Upper lobe of left lung (tissue), 6 donors: ENCODE measurements around the gene DCDC2. TPM values are rescaled to one million over a fixed set of nuclear protein-coding genes. Genes with fewer than 3 reads are reported as not detected.
"Not testable (repeated sequence)": the region's sequence is repeated elsewhere in the genome, so short reads cannot be mapped to it uniquely, and the experiment has no call there.

Experiments
- ATAC-seq, 2 donors: fragments of 200-7000 bp; cut with Tn5 transposase; one replicate each; pipeline ENCODE4 v1.9.1; 2022; ENCODE audit warnings: mild to moderate bottlenecking in 2 of 2, moderate library complexity in 2 of 2; ENCODE audit not compliant: low FRiP score in 2 of 2
- DNase-seq, 2 donors: peaks; one replicate each; pipeline ENCODE4 v3.0.0-alpha.2; 2019 to 2020
- H3K27ac ChIP-seq, 4 donors: fragments of 200-600 bp; sonication (generic); one replicate each; pipeline ENCODE4 v1.5.1; 2016 to 2019
- H3K27me3 ChIP-seq, 4 donors: fragments of 200-600 bp; sonication (generic); one replicate each; pipeline ENCODE4 v1.5.1; 2017 to 2019
- H3K36me3 ChIP-seq, 4 donors: fragments of 200-600 bp; sonication (generic); one replicate each; pipeline ENCODE4 v1.5.1; 2016 to 2019
- H3K4me1 ChIP-seq, 4 donors: fragments of 200-600 bp; sonication (generic); one replicate each; pipeline ENCODE4 v1.5.1; 2018 to 2019
- H3K4me3 ChIP-seq, 4 donors: fragments of 200-600 bp; sonication (generic); one replicate each; pipeline ENCODE4 v1.5.1; 2017 to 2019; ENCODE audit warnings: mild to moderate bottlenecking in 2 of 4, moderate library complexity in 1 of 4
- H3K9me3 ChIP-seq, 4 donors: fragments of 200-600 bp; sonication (generic); one replicate each; pipeline ENCODE4 v1.5.1; 2018 to 2019
- CTCF ChIP-seq, 6 experiments: fragments of 450-650 bp in 4 of 6; fragments of 200-600 bp in 2 of 6; sonication (generic) in 2 of 6; IDR thresholded peaks; one replicate each; pipeline ENCODE4 v1.5.1; 2016 to 2019; ENCODE audit warnings: antibody characterized with exemption in 6 of 6
- EP300 ChIP-seq, 4 donors: sonication (generic); formaldehyde crosslinking; IDR thresholded peaks; one replicate each; pipeline ENCODE4 v1.5.1; 2017; ENCODE audit warnings: antibody characterized with exemption in 4 of 4, control low read depth in 2 of 4
- POLR2A ChIP-seq, 4 donors: fragments of 450-650 bp; IDR thresholded peaks; one replicate each; pipeline ENCODE4 v1.5.1; 2016 to 2017; ENCODE audit warnings: antibody characterized with exemption in 4 of 4, mild to moderate bottlenecking in 2 of 4
- POLR2AphosphoS5 ChIP-seq, 2 donors: sonication (generic); formaldehyde crosslinking; IDR thresholded peaks; one replicate each; pipeline ENCODE4 v1.5.1; 2017; ENCODE audit warnings: antibody characterized with exemption in 2 of 2
- WGBS, 2 donors: methylation state at CpG; one replicate each; pipeline ENCODE4 v1.1.5; 2017 to 2018; 5-methylcytosine and 5-hydroxymethylcytosine counted together
- total RNA-seq, 6 donors: library from RNA; depleted of rRNA in 4 of 6; stranded (reverse); fragments of >200 nt in 4 of 6; gene quantifications; one replicate each; pipeline versions ENCODE4 v1.1.0 to v1.2.1, GENCODE V29; 2016 to 2021
- donor health status: DM: no; HTN: no; CAD: no; lungs with moderate emphysema.
- donor health status: DM: no; HTN: yes; CAD: no; lungs with severe emphysema.

DCDC2 gene
- total RNA-seq, 6 donors from 2014 or later, result 7.1 to 9.4 (median 7.8) TPM

GRCh38 chr6:24401458-24401857, 43.6 kb upstream of the DCDC2 start:
- DNase-seq (no peak), ATAC-seq (no peak)
- Histone ChIP-seq H3K27me3 (no peaks in the 10 kb centered on the region), H3K4me3 (no peak overlapping the region), H3K9me3 (no peaks in the 10 kb centered on the region), H3K36me3 (peaks cover 0 to 6% (median 2%) of the 10 kb centered on the region in 4 donors), H3K27ac (no peak overlapping the region), H3K4me1 (peaks cover 12 to 35% (median 17%) of the 10 kb centered on the region in 4 donors)
- TF ChIP-seq EP300 (IDR thresholded peaks at IDR 0.05) (no peak), POLR2A (IDR thresholded peaks at IDR 0.05) (no peak), POLR2AphosphoS5 (IDR thresholded peaks at IDR 0.05) (no peak), CTCF (IDR thresholded peaks at IDR 0.05) (no peak)
- 68 to 75% methylated on average over 3 to 4 of the region's 4 CpGs for WGBS, 2 donors

GRCh38 chr6:24400045-24401039, 42.5 kb upstream of the DCDC2 start:
- ATAC-seq, H3K4me3 ChIP-seq, H3K27ac ChIP-seq, H3K27me3 ChIP-seq, H3K36me3 ChIP-seq, H3K9me3 ChIP-seq: not testable (repeated sequence)
- peak in 1 of 2 donors; percentile 35 for DNase-seq
- H3K4me1 ChIP-seq, result peaks cover 10 to 30% (median 17%) of the 10 kb centered on the region in 4 donors
- 21 to 22% methylated on average over 16 to 17 of the region's 17 CpGs for WGBS, 2 donors

GRCh38 chr6:24397631-24398030, 39.8 kb upstream of the DCDC2 start:
- no peaks in the 10 kb centered on the region for H3K27me3 ChIP-seq
- H3K36me3 ChIP-seq, result no peaks in the 10 kb centered on the region
- ATAC-seq (no peak), DNase-seq (no peak)
- H3K4me3 ChIP-seq, result no peak overlapping the region
- H3K4me1 ChIP-seq, result peaks cover 0 to 8% (median 4%) of the 10 kb centered on the region in 4 donors
- no peak for TF ChIP-seq EP300 (IDR thresholded peaks at IDR 0.05)
- no peak for TF ChIP-seq POLR2AphosphoS5 (IDR thresholded peaks at IDR 0.05)
- TF ChIP-seq POLR2A (IDR thresholded peaks at IDR 0.05), result no peak
- no peak for TF ChIP-seq CTCF (IDR thresholded peaks at IDR 0.05)
- H3K9me3 ChIP-seq, result no peaks in the 10 kb centered on the region
- WGBS, 2 donors, result 57 to 87% methylated on average over 1 of the region's 1 CpG
- no peak overlapping the region for H3K27ac ChIP-seq

- 82 to 83% methylated on average over 1 of the region's 1 CpG for WGBS, 2 donors
- ATAC-seq (no peak), DNase-seq (no peak)
- H3K27ac ChIP-seq, result no peak overlapping the region
- TF ChIP-seq POLR2A (IDR thresholded peaks at IDR 0.05), result no peak
- no peak for TF ChIP-seq EP300 (IDR thresholded peaks at IDR 0.05)
- no peak for TF ChIP-seq CTCF (IDR thresholded peaks at IDR 0.05)
- TF ChIP-seq POLR2AphosphoS5 (IDR thresholded peaks at IDR 0.05), result no peak
- no peaks in the 10 kb centered on the region for H3K36me3 ChIP-seq
- H3K27me3 ChIP-seq, result no peaks in the 10 kb centered on the region
- no peak overlapping the region for H3K4me3 ChIP-seq
- no peaks in the 10 kb centered on the region for H3K9me3 ChIP-seq
- H3K4me1 ChIP-seq, result peaks cover 0 to 4% (median 0%) of the 10 kb centered on the region in 4 donors
These were observed 39.0 kb upstream of the DCDC2 start for GRCh38 chr6:24396824-24397223.

- Histone ChIP-seq H3K36me3 (no peaks in the 10 kb centered on the region), H3K27me3 (no peaks in the 10 kb centered on the region), H3K4me1 (no peaks in the 10 kb centered on the region), H3K27ac (no peak overlapping the region), H3K9me3 (no peaks in the 10 kb centered on the region), H3K4me3 (no peak overlapping the region)
- TF ChIP-seq CTCF (IDR thresholded peaks at IDR 0.05) (no peak), POLR2AphosphoS5 (IDR thresholded peaks at IDR 0.05) (no peak), EP300 (IDR thresholded peaks at IDR 0.05) (no peak), POLR2A (IDR thresholded peaks at IDR 0.05) (no peak)
- 63 to 85% methylated on average over 4 of the region's 4 CpGs for whole genome bisulfite sequencing, 2 donors
- ATAC-seq (peak in 1 of 2 donors; percentile 92), DNase-seq (no peak)
These were observed 37.0 kb upstream of the DCDC2 start for GRCh38 chr6:24394780-24395437.
